ENCODE measurements around the gene WASHC3. TPM values are rescaled to one million over a fixed set of nuclear protein-coding genes. Genes with fewer than 3 reads are reported as not detected.
A peak's percentile ranks its signal among the peaks of the same experiment; 100 is the strongest.
"Not testable (repeated sequence)": the region's sequence is repeated elsewhere in the genome, so short reads cannot be mapped to it uniquely, and the experiment has no call there.

WASHC3 gene
- total RNA-seq, 1 donor from 2014 or later: 34.6 TPM

DNA sequence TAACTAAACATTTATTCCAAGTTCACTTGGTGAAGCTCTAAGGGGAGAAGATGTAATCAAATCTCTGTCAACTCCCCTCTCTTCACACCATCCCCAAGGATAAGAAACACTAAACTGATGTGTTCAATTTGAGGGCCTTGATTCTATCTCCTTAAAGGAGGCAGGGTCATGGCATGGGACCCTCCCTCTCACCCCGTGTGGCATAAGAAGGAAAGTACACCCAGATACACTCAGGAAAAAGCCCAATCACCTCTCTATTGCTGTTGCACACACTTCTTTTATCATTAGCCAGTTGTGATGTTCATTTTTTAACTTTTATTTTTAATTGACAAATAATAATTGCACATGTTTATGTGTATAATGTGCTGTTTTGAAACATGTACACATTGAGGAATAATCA is 35.1 kb downstream of the WASHC3 start:
- Histone ChIP-seq H3K27ac (no peak overlapping the region), H3K36me3 (peaks cover 12% of the 10 kb centered on the region), H3K4me3 (no peak overlapping the region), H3K27me3 (no peaks in the 10 kb centered on the region), H3K9me3 (no peaks in the 10 kb centered on the region), H3K4me1 (peaks cover 4% of the 10 kb centered on the region)
- intact Hi-C loops (cut with DNase I): no loop called here
- no peak for DNase-seq
- TF ChIP-seq, protein P1, sequence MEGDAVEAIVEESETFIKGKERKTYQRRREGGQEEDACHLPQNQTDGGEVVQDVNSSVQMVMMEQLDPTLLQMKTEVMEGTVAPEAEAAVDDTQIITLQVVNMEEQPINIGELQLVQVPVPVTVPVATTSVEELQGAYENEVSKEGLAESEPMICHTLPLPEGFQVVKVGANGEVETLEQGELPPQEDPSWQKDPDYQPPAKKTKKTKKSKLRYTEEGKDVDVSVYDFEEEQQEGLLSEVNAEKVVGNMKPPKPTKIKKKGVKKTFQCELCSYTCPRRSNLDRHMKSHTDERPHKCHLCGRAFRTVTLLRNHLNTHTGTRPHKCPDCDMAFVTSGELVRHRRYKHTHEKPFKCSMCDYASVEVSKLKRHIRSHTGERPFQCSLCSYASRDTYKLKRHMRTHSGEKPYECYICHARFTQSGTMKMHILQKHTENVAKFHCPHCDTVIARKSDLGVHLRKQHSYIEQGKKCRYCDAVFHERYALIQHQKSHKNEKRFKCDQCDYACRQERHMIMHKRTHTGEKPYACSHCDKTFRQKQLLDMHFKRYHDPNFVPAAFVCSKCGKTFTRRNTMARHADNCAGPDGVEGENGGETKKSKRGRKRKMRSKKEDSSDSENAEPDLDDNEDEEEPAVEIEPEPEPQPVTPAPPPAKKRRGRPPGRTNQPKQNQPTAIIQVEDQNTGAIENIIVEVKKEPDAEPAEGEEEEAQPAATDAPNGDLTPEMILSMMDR (IDR thresholded peaks at IDR 0.05): no peak
- no peak for ATAC-seq

DNA sequence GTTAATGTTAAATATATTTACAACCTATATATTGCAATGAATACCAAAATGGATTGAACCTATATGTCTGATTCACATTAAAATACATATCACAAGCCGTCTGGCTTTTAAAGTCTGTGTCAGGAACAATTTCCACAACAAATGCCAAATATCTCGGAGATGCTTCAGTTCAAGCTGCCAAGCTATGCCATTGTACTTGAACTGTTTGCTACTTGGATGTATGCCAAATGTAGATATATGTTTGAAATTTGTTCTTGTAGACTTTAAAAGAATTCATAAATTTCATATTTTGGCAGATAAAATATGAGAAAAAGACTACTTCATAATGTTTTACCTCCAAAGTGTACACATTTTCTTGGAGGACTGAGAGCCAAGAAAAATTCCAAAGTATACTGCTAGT is 37.0 kb downstream of the WASHC3 start:
- no peak for ATAC-seq
- no peak overlapping the region for H3K4me3 ChIP-seq
- H3K36me3 ChIP-seq: peaks cover 7% of the 10 kb centered on the region
- TF ChIP-seq, protein P1 (IDR thresholded peaks at IDR 0.05): no peak
- intact Hi-C loops (cut with DNase I): no loop called here
- no peaks in the 10 kb centered on the region for H3K9me3 ChIP-seq
- no peak for DNase-seq
- H3K27me3 ChIP-seq: no peaks in the 10 kb centered on the region
- no peak overlapping the region for H3K27ac ChIP-seq
- H3K4me1 ChIP-seq: peaks cover 4% of the 10 kb centered on the region

DNA sequence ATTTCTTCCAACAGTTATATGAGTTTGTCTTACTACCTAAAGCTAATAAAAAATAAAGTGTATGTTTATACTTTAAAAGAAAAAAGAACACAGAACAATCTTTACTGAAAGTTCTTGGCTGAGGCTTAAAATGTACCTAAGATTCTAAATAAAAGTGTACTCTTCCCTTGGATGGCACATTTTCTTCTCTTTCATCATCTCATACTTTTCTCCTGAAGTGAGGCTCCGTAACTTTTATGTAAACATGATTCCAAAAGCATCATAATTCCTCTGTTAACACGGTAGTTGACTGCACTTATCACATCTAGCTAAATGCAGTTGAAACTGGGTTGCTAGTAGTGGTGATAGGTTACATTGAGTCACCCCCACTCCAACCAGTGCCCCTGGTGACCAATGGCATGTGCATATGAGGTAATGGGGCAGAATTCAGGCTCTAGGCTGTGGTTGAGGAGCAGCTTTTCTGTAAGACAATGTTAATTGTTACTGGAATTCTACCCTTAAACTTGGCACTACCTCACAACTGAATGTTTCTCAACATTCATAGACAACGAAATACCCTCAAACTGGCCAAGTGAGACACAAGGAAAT is 38.4 kb downstream of the WASHC3 start:
- H3K36me3 ChIP-seq: peaks cover 7% of the 10 kb centered on the region
- H3K27me3 ChIP-seq: no peaks in the 10 kb centered on the region
- H3K4me3 ChIP-seq: no peak overlapping the region
- H3K27ac ChIP-seq: no peak overlapping the region
- intact Hi-C loops (cut with DNase I): no loop called here
- DNase-seq: no peak
- ATAC-seq: peak; percentile 69
- H3K4me1 ChIP-seq: peaks cover 4% of the 10 kb centered on the region
- TF ChIP-seq, protein P1 (IDR thresholded peaks at IDR 0.05): no peak
- no peaks in the 10 kb centered on the region for H3K9me3 ChIP-seq

DNA sequence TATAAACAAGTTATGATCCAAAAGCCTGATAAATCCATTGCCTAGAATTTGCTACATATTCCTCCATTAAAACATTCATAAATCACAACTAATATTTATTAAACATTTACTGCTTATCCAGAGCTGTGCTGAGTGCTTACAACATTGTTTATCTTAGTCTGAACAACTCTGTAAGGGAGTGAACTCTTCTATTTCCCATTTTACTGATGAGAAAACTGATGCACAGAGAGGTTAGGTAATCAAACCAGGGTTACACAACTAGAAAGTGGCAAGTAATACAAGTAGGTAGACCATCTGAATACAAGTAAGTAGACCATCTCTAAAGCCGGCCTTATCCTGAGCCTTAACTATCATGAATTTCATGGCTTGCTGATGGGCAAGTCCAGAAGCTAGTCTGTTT is 39.5 kb downstream of the WASHC3 start:
- no peak for DNase-seq
- peaks cover 4% of the 10 kb centered on the region for H3K4me1 ChIP-seq
- ATAC-seq: no peak
- H3K36me3 ChIP-seq: peaks cover 11% of the 10 kb centered on the region
- intact Hi-C loops (cut with DNase I): no loop called here
- H3K27me3 ChIP-seq: no peaks in the 10 kb centered on the region
- H3K27ac ChIP-seq: no peak overlapping the region
- H3K4me3 ChIP-seq: no peak overlapping the region
- no peaks in the 10 kb centered on the region for H3K9me3 ChIP-seq
- TF ChIP-seq, protein P1 (IDR thresholded peaks at IDR 0.05): no peak

DNA sequence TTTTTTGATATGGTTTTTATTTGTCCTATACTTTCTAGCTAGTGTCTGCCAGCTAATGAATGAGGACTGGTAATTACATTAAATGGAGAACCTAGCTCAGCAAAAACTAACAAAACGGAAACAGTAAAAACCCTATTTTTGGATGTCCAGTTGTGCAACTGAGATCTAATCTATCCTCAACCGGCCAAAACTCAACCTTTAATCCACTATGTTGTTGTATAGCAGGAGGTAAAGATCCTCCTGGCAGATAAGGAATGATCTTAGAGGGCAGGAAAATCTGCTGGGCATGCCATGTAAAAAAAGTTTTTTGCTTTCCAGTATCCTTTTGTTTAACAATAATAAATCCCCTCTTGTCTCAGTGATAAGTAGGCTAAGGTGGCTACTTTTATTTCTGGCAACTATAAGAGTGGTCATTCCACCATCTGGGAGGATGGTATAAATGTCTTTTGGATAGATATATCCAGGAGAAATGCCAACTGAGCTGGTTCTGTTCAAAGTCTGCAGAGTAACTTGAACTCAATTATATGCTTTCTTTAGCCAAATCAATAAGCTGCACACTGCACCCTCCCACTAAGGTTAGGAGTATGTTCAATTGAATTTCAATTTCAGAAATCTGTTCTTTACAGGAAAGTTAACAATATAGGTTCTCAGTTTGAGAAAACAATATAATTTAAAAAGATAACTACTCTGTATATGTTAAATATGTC is 40.1 kb downstream of the WASHC3 start:
- no peak overlapping the region for H3K27ac ChIP-seq
- H3K4me3 ChIP-seq: no peak overlapping the region
- TF ChIP-seq, protein P1 (IDR thresholded peaks at IDR 0.05): no peak
- ATAC-seq: no peak
- H3K9me3 ChIP-seq: no peaks in the 10 kb centered on the region
- H3K4me1 ChIP-seq: peaks cover 4% of the 10 kb centered on the region
- H3K27me3 ChIP-seq: no peaks in the 10 kb centered on the region
- H3K36me3 ChIP-seq: peaks cover 16% of the 10 kb centered on the region
- intact Hi-C loops (cut with DNase I): no loop called here
- DNase-seq: no peak

DNA sequence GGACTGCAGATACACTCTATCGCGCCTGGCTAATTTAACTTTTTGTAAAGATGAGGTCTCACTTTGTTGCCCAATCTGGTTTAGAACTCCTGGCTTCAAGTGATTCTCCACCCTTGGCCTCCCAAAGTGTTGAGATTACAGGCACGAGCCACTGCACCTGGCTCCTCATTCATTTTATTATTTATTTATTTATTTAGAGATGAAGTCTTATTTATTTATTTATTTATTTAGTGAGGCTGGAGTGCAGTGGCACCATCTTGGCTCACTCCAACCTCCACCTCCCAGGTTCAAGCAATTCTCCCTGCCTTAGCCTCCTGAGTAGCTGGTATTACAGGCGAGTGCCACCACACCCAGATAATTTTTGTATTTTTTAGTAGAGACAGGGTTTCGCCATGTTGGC is 43.2 kb downstream of the WASHC3 start:
- H3K27ac ChIP-seq; intact Hi-C loops (cut with DNase I); H3K27me3 ChIP-seq; H3K4me3 ChIP-seq; H3K4me1 ChIP-seq; H3K36me3 ChIP-seq; ATAC-seq; DNase-seq; H3K9me3 ChIP-seq: not testable (repeated sequence)
